ENCODE data around the gene CPSF7.

The CPSF7 gene

GRCh38 chr11:61357233-61357893 lies 72.4 kb downstream of the CPSF7 start:
- DNase-seq (ENCODE audit: low read depth) = no peak

GRCh38 chr11:61356706-61357105 lies 73.1 kb downstream of the CPSF7 start:
- DNase-seq (ENCODE audit: low read depth) = no peak

GRCh38 chr11:61354208-61354607 lies 75.6 kb downstream of the CPSF7 start:
- DNase-seq (ENCODE audit: low read depth) = no peak

- no peak for DNase-seq (ENCODE audit: low read depth)
These were observed 76.4 kb downstream of the CPSF7 start for GRCh38 chr11:61353131-61354067.

All from stimulated activated CD8-positive, alpha-beta memory T cell treated with anti-CD3 and anti-CD28 coated beads, Interleukin-7, amount 100 ng/mL, for 24 hours (primary cell).